HFF-Myc (cell line): Measurements from ENCODE around the gene CCHCR1.

Experiments
- DNase-seq: peaks from one replicate; pipeline ENCODE4 v3.0.0-alpha.2; 2011; ENCODE audit warnings: low read depth; ENCODE audit errors: extremely low read depth
- H3K4me3 ChIP-seq: replicated peaks from 2 replicates; pipeline ENCODE4 v1.5.1; 2011; ENCODE audit warnings: low read depth, mild to moderate bottlenecking, control low read depth, low read length
- TF ChIP-seq, protein P1 (sequence below): IDR thresholded peaks from 2 replicates; pipeline ENCODE4 v1.5.1; 2012; ENCODE audit warnings: mild to moderate bottlenecking, low read depth, low read length, control low read depth; ENCODE audit errors: missing control alignments

Gene CCHCR1

GRCh38 chr6:31161216-31162126 lies 3.9 kb upstream of the CCHCR1 start:
- TF ChIP-seq, protein P1, sequence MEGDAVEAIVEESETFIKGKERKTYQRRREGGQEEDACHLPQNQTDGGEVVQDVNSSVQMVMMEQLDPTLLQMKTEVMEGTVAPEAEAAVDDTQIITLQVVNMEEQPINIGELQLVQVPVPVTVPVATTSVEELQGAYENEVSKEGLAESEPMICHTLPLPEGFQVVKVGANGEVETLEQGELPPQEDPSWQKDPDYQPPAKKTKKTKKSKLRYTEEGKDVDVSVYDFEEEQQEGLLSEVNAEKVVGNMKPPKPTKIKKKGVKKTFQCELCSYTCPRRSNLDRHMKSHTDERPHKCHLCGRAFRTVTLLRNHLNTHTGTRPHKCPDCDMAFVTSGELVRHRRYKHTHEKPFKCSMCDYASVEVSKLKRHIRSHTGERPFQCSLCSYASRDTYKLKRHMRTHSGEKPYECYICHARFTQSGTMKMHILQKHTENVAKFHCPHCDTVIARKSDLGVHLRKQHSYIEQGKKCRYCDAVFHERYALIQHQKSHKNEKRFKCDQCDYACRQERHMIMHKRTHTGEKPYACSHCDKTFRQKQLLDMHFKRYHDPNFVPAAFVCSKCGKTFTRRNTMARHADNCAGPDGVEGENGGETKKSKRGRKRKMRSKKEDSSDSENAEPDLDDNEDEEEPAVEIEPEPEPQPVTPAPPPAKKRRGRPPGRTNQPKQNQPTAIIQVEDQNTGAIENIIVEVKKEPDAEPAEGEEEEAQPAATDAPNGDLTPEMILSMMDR: no peak
- DNase-seq: no peak
- H3K4me3 ChIP-seq: no peak overlapping the region

DNA sequence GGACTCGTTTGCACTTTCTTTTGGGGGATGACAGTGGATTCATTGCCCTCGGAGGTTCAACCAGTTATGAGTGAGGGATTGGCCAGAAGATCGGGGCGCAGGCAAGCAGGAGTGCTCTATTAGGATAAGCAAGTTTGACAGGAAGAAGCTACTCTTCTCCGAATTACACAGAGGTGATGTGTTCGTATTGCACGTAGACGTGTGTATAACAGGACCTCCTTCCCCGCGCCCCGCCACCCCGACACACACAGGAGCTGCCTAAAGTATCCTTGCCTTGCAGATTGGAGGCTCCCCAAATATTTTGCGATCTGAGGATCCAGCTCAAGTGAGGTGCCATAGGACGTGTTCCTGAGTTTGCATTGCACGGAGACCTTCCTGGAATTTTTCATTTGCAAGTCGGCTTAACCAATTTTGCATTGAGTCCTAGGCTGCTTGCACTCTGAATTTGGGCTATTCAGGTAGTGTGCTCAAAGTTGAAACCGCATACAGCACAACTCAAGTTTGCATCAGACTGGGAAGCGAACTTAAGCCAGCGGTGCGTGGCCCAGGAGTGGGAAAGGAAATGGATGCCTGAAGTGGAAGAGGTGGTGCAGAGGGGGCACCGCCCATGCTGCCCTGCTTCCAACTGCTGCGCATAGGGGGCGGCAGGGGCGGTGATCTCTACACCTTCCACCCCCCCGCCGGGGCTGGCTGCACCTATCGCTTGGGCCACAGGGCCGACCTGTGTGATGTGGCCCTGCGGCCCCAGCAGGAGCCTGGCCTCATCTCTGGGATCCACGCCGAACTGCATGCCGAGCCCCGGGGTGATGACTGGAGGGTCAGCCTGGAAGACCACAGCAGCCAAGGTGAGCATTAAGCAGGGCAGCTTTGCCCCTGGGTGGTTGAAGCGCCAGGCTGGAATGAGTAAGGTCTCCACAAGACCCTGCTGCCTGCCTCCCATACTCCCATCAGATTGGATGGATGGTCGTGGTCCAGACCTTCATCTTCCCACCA lies 1.6 kb upstream of the CCHCR1 start:
- TF ChIP-seq, protein P1: no peak
- DNase-seq: no peak
- H3K4me3 ChIP-seq: peak overlapping the region; percentile 76

- H3K4me3 ChIP-seq: peak within 1 kb of the TSS; percentile 76
- peak; percentile 99 for DNase-seq
- TF ChIP-seq, protein P1: no peak
Observed at GRCh38 chr6:31158140-31158862, 699 bp upstream of the CCHCR1 start, which contains the start of gene TCF19. TSS of gene TCF19 (plus strand) at chr6:31158589. CDS start at chr6:31159470, 881 bp downstream.

GRCh38 chr6:31156641-31157040 lies 961 bp downstream of the CCHCR1 start:
- H3K4me3 ChIP-seq: no peak overlapping the region
- TF ChIP-seq, protein P1: no peak

GRCh38 chr6:31154436-31154835 lies 3.2 kb downstream of the CCHCR1 start:
- TF ChIP-seq, protein P1: no peak
- H3K4me3 ChIP-seq: no peak overlapping the region
- DNase-seq: no peak

More at GRCh38 chr6:31156641-31157040, 961 bp downstream of the CCHCR1 start:
- no peak for DNase-seq

- DNase-seq: no peak
- TF ChIP-seq, protein P1: no peak
- H3K4me3 ChIP-seq: no peak overlapping the region
Observed at GRCh38 chr6:31152781-31153180, 4.8 kb downstream of the CCHCR1 start.
